Liver (tissue), 9 donors: ENCODE measurements around the gene ATP2A3. TPM values are rescaled to one million over a fixed set of nuclear protein-coding genes. Genes with fewer than 3 reads are reported as not detected.

ENCODE experiments used
- DNase-seq: peaks from one replicate; pipeline ENCODE4 v3.0.0-alpha.2; 2017; ENCODE audit warnings: low spot score
- H3K27ac ChIP-seq, 2 donors: one replicate each; pipeline ENCODE4 v1.7.0; 2013; ENCODE audit warnings: inconsistent platforms in 2 of 2, low read length in 2 of 2, control low read depth in 1 of 2, low read depth in 1 of 2, mild to moderate bottlenecking in 1 of 2
- H3K27me3 ChIP-seq, 4 donors: one replicate each; pipeline versions ENCODE4 v1.6.1 to v1.7.0; 2013; ENCODE audit warnings: low read length in 3 of 4, inconsistent platforms in 1 of 4, mild to moderate bottlenecking in 1 of 4, moderate library complexity in 1 of 4; ENCODE audit not compliant: control insufficient read depth in 4 of 4, insufficient read depth in 4 of 4
- H3K36me3 ChIP-seq, 4 donors: one replicate each; pipeline versions ENCODE4 v1.6.1 to v1.7.0; 2013; ENCODE audit warnings: low read length in 3 of 4, mild to moderate bottlenecking in 3 of 4, low read depth in 1 of 4, moderate library complexity in 1 of 4; ENCODE audit not compliant: control insufficient read depth in 4 of 4, insufficient read depth in 3 of 4
- H3K4me1 ChIP-seq, 4 donors: one replicate each; pipeline versions ENCODE4 v1.6.1 to v1.7.0; 2013; ENCODE audit warnings: low read length in 3 of 4, mild to moderate bottlenecking in 3 of 4, moderate library complexity in 1 of 4; ENCODE audit not compliant: control insufficient read depth in 4 of 4, insufficient read depth in 4 of 4
- H3K4me3 ChIP-seq, 3 donors: one replicate each; pipeline versions ENCODE4 v1.6.1 to v1.7.0; 2013; ENCODE audit warnings: low read length in 3 of 3, control low read depth in 1 of 3, low read depth in 1 of 3, mild to moderate bottlenecking in 1 of 3
- H3K9ac ChIP-seq, 2 donors: one replicate each; pipeline ENCODE4 v1.7.0; 2013; ENCODE audit warnings: low read length in 2 of 2, mild to moderate bottlenecking in 2 of 2, moderate library complexity in 2 of 2, control low read depth in 1 of 2, low read depth in 1 of 2
- H3K9me3 ChIP-seq, 4 donors: one replicate each; pipeline versions ENCODE4 v1.6.1 to v1.7.0; 2013; ENCODE audit warnings: low read length in 3 of 4; ENCODE audit not compliant: control insufficient read depth in 4 of 4
- ATF3 ChIP-seq: IDR thresholded peaks from 2 replicates; pipeline ENCODE4 v1.6.1; 2016; ENCODE audit warnings: antibody characterized with exemption
- CTCF ChIP-seq: fragments of 150-350 bp; IDR thresholded peaks from 2 replicates; pipeline ENCODE4 v1.5.1; 2017; ENCODE audit warnings: improper control_type of control experiment, low read depth, low read length; ENCODE audit not compliant: missing input control
- EGR1 ChIP-seq, 2 donors: IDR thresholded peaks; 2 replicates each; pipeline ENCODE4 v1.6.1; 2016 to 2018; ENCODE audit warnings: antibody characterized with exemption in 2 of 2, low read depth in 2 of 2
- FOXA1 ChIP-seq: IDR thresholded peaks from 2 replicates; pipeline ENCODE4 v1.6.1; 2016; ENCODE audit warnings: antibody characterized with exemption
- FOXA2 ChIP-seq: IDR thresholded peaks from 2 replicates; pipeline ENCODE4 v1.6.1; 2016; ENCODE audit warnings: antibody characterized with exemption
- GABPA ChIP-seq, 2 donors: IDR thresholded peaks in 1 of 2; conservative IDR thresholded peaks in 1 of 2; 2 replicates each; pipeline ENCODE4 v1.6.1; 2016; ENCODE audit warnings: antibody characterized with exemption in 2 of 2, mild to moderate bottlenecking in 1 of 2, moderate library complexity in 1 of 2
- HNF4A ChIP-seq, 2 donors: conservative IDR thresholded peaks; 2 replicates each; pipeline ENCODE4 v1.6.1; 2016; ENCODE audit warnings: antibody characterized with exemption in 2 of 2, mild to moderate bottlenecking in 2 of 2
- HNF4G ChIP-seq: IDR thresholded peaks from 2 replicates; pipeline ENCODE4 v1.6.1; 2016; ENCODE audit warnings: antibody characterized with exemption
- JUND ChIP-seq, 2 donors: IDR thresholded peaks; 2 replicates each; pipeline ENCODE4 v1.6.1; 2016; ENCODE audit warnings: antibody characterized with exemption in 2 of 2
- MAX ChIP-seq: IDR thresholded peaks from 2 replicates; pipeline ENCODE4 v1.6.1; 2016; ENCODE audit warnings: antibody characterized with exemption
- NR2F2 ChIP-seq: IDR thresholded peaks from 2 replicates; pipeline ENCODE4 v1.6.1; 2016; ENCODE audit warnings: antibody characterized with exemption
- RAD21 ChIP-seq, 2 donors: IDR thresholded peaks; 2 replicates each; pipeline ENCODE4 v1.6.1; 2016; ENCODE audit warnings: antibody characterized with exemption in 2 of 2, mild to moderate bottlenecking in 2 of 2
- REST ChIP-seq: IDR thresholded peaks from 2 replicates; pipeline ENCODE4 v1.6.1; 2016; ENCODE audit warnings: antibody characterized with exemption, mild to moderate bottlenecking
- RXRA ChIP-seq, 2 donors: IDR thresholded peaks; 2 replicates each; pipeline ENCODE4 v1.6.1; 2017 to 2018; ENCODE audit warnings: antibody characterized with exemption in 2 of 2, mild to moderate bottlenecking in 1 of 2
- SP1 ChIP-seq: IDR thresholded peaks from 2 replicates; pipeline ENCODE4 v1.6.1; 2018; ENCODE audit warnings: antibody characterized with exemption, mild to moderate bottlenecking
- TAF1 ChIP-seq: conservative IDR thresholded peaks from 2 replicates; pipeline ENCODE4 v1.6.1; 2016; ENCODE audit warnings: antibody characterized with exemption, mild to moderate bottlenecking
- YY1 ChIP-seq: IDR thresholded peaks from 2 replicates; pipeline ENCODE4 v1.6.1; 2016; ENCODE audit warnings: antibody characterized with exemption, mild to moderate bottlenecking
- ZBTB33 ChIP-seq: IDR thresholded peaks from 2 replicates; pipeline ENCODE4 v1.6.1; 2016; ENCODE audit warnings: antibody characterized with exemption
- WGBS: extraction: QIAGEN DNeasy Blood & Tissue Kit; methylation state at CpG from one replicate; pipeline ENCODE4 v1.1.7; 2013; 5-methylcytosine and 5-hydroxymethylcytosine counted together
- polyA plus RNA-seq, 2 donors: library from polyadenylated mRNA; stranded (reverse) in 1 of 2; unstranded in 1 of 2; fragments of 200-250 nt in 1 of 2; fragments of >200 nt in 1 of 2; fragmentation: Nextera tagmentation in 1 of 2; extraction: Ambion mirVana in 1 of 2; gene quantifications; one replicate each; pipeline versions ENCODE4 v1.2.1 to v1.2.3, GENCODE V29; 2013 to 2015
- total RNA-seq, 2 donors: library from RNA; depleted of rRNA; stranded (reverse); fragments of >200 nt; gene quantifications; one replicate each; pipeline ENCODE4 v1.2.3, GENCODE V29; 2014
- donor health status: healthy.
- donor health status: healthy.
- donor health status: healthy.
- donor health status: healthy.
- donor health status: healthy.

Gene ATP2A3
- total and polyA plus RNA-seq, 4 donors, result 1.4 to 17.1 (median 3.2) TPM

GRCh38 chr17:3974980-3975379 is 10.7 kb upstream of the ATP2A3 start:
- Histone ChIP-seq H3K27me3 (no peaks in the 10 kb centered on the region), H3K4me3 (no peak overlapping the region), H3K9ac (no peak overlapping the region), H3K36me3 (no peaks in the 10 kb centered on the region), H3K27ac (no peak overlapping the region), H3K9me3 (peaks cover 3 to 7% (median 6%) of the 10 kb centered on the region in 4 donors), H3K4me1 (peaks cover 0 to 13% (median 7%) of the 10 kb centered on the region in 4 donors)
- TF ChIP-seq TAF1, result no peak
- no peak for TF ChIP-seq MAX
- TF ChIP-seq GABPA (IDR thresholded peaks at IDR 0.05 in 1 of 2, conservative IDR thresholded peaks at IDR 0.05 in 1 of 2), result no peak
- no peak for TF ChIP-seq FOXA2
- TF ChIP-seq RXRA (IDR thresholded peaks at IDR 0.05), result no peak
- TF ChIP-seq REST, result no peak
- no peak for TF ChIP-seq EGR1 (IDR thresholded peaks at IDR 0.05; ENCODE audit: low read depth in 2 of 2)
- no peak for TF ChIP-seq ATF3
- no peak for TF ChIP-seq SP1
- TF ChIP-seq NR2F2, result no peak
- TF ChIP-seq CTCF, result no peak
- no peak for TF ChIP-seq FOXA1
- no peak for TF ChIP-seq HNF4A (conservative IDR thresholded peaks at IDR 0.05)
- no peak for TF ChIP-seq YY1
- no peak for TF ChIP-seq HNF4G
- TF ChIP-seq ZBTB33, result no peak
- no peak for TF ChIP-seq JUND (IDR thresholded peaks at IDR 0.05)
- TF ChIP-seq RAD21 (IDR thresholded peaks at IDR 0.05), result no peak
- WGBS, result 98% methylated on average over 9 of the region's 9 CpGs
- no peak for DNase-seq
